Right lobe of liver (tissue), 4 donors: Measurements from ENCODE around the gene FIZ1.

Experiments used
- CTCF ChIP-seq, 4 donors: fragments of 200-600 bp in 3 of 4; fragments of 450-650 bp in 1 of 4; IDR thresholded peaks; one replicate each; pipeline versions ENCODE4 v1.5.1 to v1.8.0; 2016 to 2022; ENCODE audit warnings: antibody characterized with exemption in 4 of 4, mild to moderate bottlenecking in 2 of 4
- POLR2A ChIP-seq: fragments of 450-650 bp; IDR thresholded peaks from one replicate; pipeline ENCODE4 v1.6.1; 2017; ENCODE audit warnings: antibody characterized with exemption, mild to moderate bottlenecking
- donor health status: DM: no; HTN: no; CAD: no.
- donor health status: DM: no; HTN: no; CAD: no.
- donor health status: DM: no; HTN: yes; CAD: no.

DNA sequence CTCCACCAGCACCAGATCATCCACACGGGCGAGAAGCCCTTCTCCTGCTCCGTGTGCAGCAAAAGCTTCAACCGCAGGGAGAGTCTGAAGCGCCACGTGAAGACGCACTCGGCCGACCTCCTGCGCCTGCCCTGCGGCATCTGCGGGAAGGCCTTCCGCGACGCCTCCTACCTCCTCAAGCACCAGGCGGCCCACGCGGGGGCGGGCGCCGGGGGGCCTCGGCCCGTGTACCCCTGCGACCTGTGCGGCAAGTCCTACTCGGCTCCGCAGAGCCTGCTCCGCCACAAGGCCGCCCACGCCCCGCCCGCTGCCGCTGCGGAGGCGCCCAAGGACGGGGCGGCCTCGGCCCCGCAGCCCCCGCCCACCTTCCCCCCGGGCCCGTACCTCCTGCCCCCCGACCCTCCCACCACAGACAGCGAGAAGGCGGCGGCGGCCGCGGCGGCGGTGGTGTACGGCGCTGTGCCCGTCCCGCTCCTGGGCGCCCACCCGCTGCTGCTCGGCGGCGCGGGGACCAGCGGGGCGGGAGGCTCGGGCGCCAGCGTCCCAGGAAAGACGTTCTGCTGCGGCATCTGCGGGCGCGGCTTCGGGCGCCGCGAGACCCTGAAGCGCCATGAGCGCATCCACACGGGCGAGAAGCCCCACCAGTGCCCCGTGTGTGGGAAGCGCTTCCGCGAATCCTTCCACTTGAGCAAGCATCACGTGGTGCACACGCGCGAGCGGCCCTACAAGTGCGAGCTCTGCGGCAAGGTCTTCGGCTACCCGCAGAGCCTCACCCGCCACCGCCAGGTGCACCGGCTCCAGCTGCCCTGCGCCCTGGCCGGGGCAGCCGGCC is 15.6 kb upstream of the FIZ1 start:
- TF ChIP-seq CTCF (IDR thresholded peaks at IDR 0.05) = no peak
- TF ChIP-seq POLR2A = no peak
